MM.1S (cell line): Measurements from ENCODE around the gene GCLC.
"Not testable (repeated sequence)": the region's sequence is repeated elsewhere in the genome, so short reads cannot be mapped to it uniquely, and the experiment has no call there.

Source experiments
- DNase-seq: peaks from one replicate; pipeline ENCODE4 v3.0.0-alpha.2; 2015
- H2AFZ ChIP-seq: fragments of 300-600 bp; sonication (generic); 2 replicates; pipeline ENCODE4 v1.6.0; 2016; ENCODE audit warnings: antibody characterized with exemption, low read length
- H3F3A ChIP-seq: fragments of 300-600 bp; sonication (generic); 2 replicates; pipeline ENCODE4 v1.6.1; 2016; ENCODE audit warnings: mild to moderate bottlenecking, antibody characterized with exemption, low read length, moderate library complexity, mixed read lengths; ENCODE audit not compliant: insufficient read depth
- H3K27ac ChIP-seq: fragments of 300-600 bp; sonication (generic); 2 replicates; pipeline ENCODE4 v1.5.1; 2016; ENCODE audit warnings: mild to moderate bottlenecking, low read length
- H3K27me3 ChIP-seq: fragments of 300-600 bp; sonication (generic); replicated peaks from 2 replicates; pipeline ENCODE4 v1.6.0; 2016; ENCODE audit warnings: low read length; ENCODE audit not compliant: insufficient read depth
- H3K36me3 ChIP-seq: fragments of 300-600 bp; sonication (generic); replicated peaks from 2 replicates; pipeline ENCODE4 v1.6.1; 2016; ENCODE audit warnings: mild to moderate bottlenecking, low read length, mixed read lengths; ENCODE audit not compliant: insufficient read depth
- H3K4me1 ChIP-seq: fragments of 300-600 bp; sonication (generic); 2 replicates; pipeline ENCODE4 v1.6.1; 2016; ENCODE audit warnings: low read length, mixed read lengths
- H3K4me2 ChIP-seq: fragments of 300-600 bp; sonication (generic); 2 replicates; pipeline ENCODE4 v1.6.0; 2016; ENCODE audit warnings: low read depth, low read length
- H3K4me3 ChIP-seq: fragments of 300-600 bp; sonication (generic); 2 replicates; pipeline ENCODE4 v1.5.1; 2016; ENCODE audit warnings: low read length, mixed read lengths
- H3K79me2 ChIP-seq: fragments of 300-600 bp; sonication (generic); 2 replicates; pipeline ENCODE4 v1.6.1; 2016; ENCODE audit warnings: mixed run types, low read length, mixed read lengths
- H3K9ac ChIP-seq: fragments of 300-600 bp; sonication (generic); 2 replicates; pipeline ENCODE4 v1.6.1; 2016; ENCODE audit warnings: low read length, mixed read lengths
- H3K9me2 ChIP-seq: fragments of 300-600 bp; sonication (generic); replicated peaks from 2 replicates; pipeline ENCODE4 v1.6.1; 2016; ENCODE audit warnings: mild to moderate bottlenecking, low read length, mixed read lengths; ENCODE audit not compliant: insufficient read depth
- H3K9me3 ChIP-seq: fragments of 300-600 bp; sonication (generic); replicated peaks from 2 replicates; pipeline ENCODE4 v1.6.1; 2016; ENCODE audit warnings: mild to moderate bottlenecking, low read length, mixed read lengths; ENCODE audit not compliant: insufficient read depth
- H4K20me1 ChIP-seq: fragments of 300-600 bp; sonication (generic); 2 replicates; pipeline ENCODE4 v1.6.1; 2016; ENCODE audit warnings: mild to moderate bottlenecking, low read length, moderate library complexity, mixed read lengths; ENCODE audit not compliant: insufficient read depth
- EZH2 ChIP-seq: fragments of 300-600 bp; sonication (generic); optimal IDR thresholded peaks from 2 replicates; pipeline ENCODE3; 2017; ENCODE audit warnings: low read depth, mild to moderate bottlenecking, antibody characterized with exemption, low read length, mixed read lengths
- EZH2phosphoT487 ChIP-seq: fragments of 300-600 bp; sonication (generic); IDR thresholded peaks from 2 replicates; pipeline ENCODE4 v1.6.1; 2018; ENCODE audit warnings: antibody characterized with exemption, low read length
- TF ChIP-seq, protein P1 (sequence below): fragments of 300-600 bp; sonication (generic); IDR thresholded peaks from 2 replicates; pipeline ENCODE4 v1.5.1; 2016; ENCODE audit warnings: antibody characterized with exemption, low read length, mixed read lengths

The GCLC gene

DNA sequence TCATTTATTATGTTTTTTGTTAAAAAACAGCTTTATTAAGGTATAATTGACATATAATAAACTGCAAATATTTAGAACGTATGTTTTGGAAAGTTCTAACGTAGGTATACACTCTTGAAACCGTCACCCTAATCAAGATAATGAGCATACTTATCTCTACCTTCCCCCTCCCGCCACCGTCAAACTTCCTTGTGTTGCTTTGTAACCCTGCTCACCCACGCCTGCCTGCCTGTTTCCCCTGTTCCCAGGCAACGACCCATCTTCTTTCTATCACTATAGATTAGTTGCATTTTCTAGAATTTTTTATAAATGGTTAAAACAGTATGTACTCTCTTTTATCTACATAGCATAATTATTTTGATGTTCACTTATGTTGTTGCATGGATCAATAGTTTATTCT is 33.5 kb upstream of the GCLC start:
- Histone ChIP-seq H4K20me1 (no peaks in the 10 kb centered on the region), H3K4me3 (no peak overlapping the region), H3K9me3 (no peaks in the 10 kb centered on the region), H3K27me3 (no peaks in the 10 kb centered on the region), H3K9me2 (no peaks in the 10 kb centered on the region), H3K9ac (no peak overlapping the region), H3K36me3 (no peaks in the 10 kb centered on the region), H3K27ac (no peak overlapping the region), H2AFZ (no peak overlapping the region), H3K4me2 (no peak overlapping the region), H3K4me1 (no peaks in the 10 kb centered on the region), H3K79me2 (no peaks in the 10 kb centered on the region), H3F3A (no peaks in the 10 kb centered on the region)
- DNase-seq = no peak
- TF ChIP-seq EZH2phosphoT487 (no peak), EZH2 (no peak)
- TF ChIP-seq, protein P1, sequence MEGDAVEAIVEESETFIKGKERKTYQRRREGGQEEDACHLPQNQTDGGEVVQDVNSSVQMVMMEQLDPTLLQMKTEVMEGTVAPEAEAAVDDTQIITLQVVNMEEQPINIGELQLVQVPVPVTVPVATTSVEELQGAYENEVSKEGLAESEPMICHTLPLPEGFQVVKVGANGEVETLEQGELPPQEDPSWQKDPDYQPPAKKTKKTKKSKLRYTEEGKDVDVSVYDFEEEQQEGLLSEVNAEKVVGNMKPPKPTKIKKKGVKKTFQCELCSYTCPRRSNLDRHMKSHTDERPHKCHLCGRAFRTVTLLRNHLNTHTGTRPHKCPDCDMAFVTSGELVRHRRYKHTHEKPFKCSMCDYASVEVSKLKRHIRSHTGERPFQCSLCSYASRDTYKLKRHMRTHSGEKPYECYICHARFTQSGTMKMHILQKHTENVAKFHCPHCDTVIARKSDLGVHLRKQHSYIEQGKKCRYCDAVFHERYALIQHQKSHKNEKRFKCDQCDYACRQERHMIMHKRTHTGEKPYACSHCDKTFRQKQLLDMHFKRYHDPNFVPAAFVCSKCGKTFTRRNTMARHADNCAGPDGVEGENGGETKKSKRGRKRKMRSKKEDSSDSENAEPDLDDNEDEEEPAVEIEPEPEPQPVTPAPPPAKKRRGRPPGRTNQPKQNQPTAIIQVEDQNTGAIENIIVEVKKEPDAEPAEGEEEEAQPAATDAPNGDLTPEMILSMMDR = no peak

DNA sequence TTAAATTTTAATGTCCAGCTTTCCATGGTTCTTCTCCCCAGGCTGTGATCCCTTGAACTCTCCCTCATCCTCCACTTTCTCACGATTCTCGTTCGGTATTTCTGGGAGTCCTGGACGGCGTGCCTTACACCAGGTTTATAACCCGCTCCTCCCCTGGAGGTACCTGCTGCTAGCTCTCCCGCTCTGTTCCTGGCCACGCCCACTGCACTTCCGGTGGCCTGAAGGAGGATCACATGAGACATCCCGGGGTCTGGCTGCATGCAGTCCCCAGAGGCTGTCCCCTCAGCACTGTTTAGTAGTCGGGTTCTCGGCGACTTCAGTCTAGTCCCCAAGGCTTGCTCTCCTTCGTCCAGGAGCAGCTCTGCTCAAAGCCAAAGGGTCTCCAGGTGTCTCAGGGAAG is 28.4 kb upstream of the GCLC start:
- Histone ChIP-seq H3K27ac (no peak overlapping the region), H3K4me2 (no peak overlapping the region), H3K9me3 (no peaks in the 10 kb centered on the region), H3K27me3 (no peaks in the 10 kb centered on the region), H3K79me2 (no peaks in the 10 kb centered on the region), H3F3A (no peaks in the 10 kb centered on the region), H3K4me1 (no peaks in the 10 kb centered on the region), H4K20me1 (no peaks in the 10 kb centered on the region), H3K9me2 (no peaks in the 10 kb centered on the region), H3K9ac (no peak overlapping the region), H3K4me3 (no peak overlapping the region), H3K36me3 (no peaks in the 10 kb centered on the region), H2AFZ (no peak overlapping the region)
- DNase-seq = no peak
- TF ChIP-seq EZH2 = no peak
- TF ChIP-seq EZH2phosphoT487 = no peak
- TF ChIP-seq, protein P1 = no peak

DNA sequence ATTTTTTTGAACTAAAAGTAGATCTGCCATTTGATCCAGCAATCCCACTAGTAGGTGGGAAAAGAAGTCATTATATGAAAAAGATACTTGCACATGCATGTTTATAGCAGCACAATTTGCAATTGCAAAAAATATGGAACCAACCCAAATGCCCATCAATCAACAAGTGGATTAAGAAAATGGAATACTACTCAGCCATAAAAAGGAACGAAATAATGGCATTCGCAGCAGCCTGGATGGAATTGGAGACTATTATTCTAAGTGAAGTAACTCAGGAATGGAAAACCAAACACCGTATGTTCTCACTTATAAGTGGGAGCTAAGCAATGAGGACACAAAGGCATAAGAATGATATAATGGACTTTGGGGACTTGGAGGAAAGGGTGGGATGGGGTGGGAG is 27.5 kb upstream of the GCLC start:
- H4K20me1 ChIP-seq, H2AFZ ChIP-seq, H3K9me2 ChIP-seq, H3K27me3 ChIP-seq, H3K27ac ChIP-seq, DNase-seq, H3K9me3 ChIP-seq, H3K4me2 ChIP-seq, H3K9ac ChIP-seq, H3K79me2 ChIP-seq, H3K4me1 ChIP-seq, H3F3A ChIP-seq, H3K4me3 ChIP-seq, H3K36me3 ChIP-seq: not testable (repeated sequence)

DNA sequence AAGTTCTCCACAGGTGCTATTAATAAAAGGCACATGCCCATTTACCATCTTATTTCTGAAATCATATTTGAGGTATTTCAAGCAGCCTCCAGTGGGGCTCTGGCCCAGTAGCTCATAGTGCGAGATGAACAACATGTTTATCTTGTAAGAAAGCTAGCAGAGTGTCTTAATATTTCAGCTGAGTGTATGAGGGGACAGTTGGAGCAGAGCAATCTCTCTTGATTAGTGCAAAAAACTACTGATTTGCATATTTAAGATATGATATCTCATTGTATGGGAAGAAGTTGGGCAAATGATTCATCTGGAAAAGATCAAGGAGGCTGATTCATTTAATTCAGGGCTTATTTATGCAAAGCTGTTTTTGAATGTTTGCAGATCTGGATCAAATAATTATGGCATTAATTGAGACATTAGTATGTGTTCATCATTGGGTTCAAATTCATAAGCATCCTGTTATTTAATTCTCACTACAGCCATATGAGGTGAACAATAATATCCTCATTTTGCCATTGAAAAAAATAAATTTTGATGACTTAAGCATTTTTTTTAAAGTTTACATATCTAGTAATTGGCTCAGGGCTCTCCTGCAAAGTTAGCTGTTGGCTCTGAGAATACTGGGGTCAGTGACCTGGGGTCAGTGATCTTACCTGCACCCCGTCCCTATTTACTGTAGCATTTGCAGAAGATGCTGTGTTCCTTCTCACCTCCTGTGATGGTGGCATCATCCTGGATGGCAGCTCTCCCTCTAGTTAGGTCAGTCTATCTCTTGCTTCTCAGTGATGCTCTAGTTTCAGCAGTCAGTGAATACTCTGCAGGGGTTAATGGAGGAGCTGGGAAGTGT is 24.1 kb upstream of the GCLC start:
- H4K20me1 ChIP-seq = no peaks in the 10 kb centered on the region

More for the DNA sequence above, 24.1 kb upstream of the GCLC start:
- TF ChIP-seq EZH2phosphoT487 (no peak), EZH2 (no peak)
- TF ChIP-seq, protein P1 = no peak
- no peaks in the 10 kb centered on the region for H3K79me2 ChIP-seq
- no peaks in the 10 kb centered on the region for H3F3A ChIP-seq
- H3K27ac ChIP-seq = no peak overlapping the region
- H3K9ac ChIP-seq = no peak overlapping the region
- H3K27me3 ChIP-seq = no peaks in the 10 kb centered on the region
- no peaks in the 10 kb centered on the region for H3K4me1 ChIP-seq
- no peak overlapping the region for H3K4me2 ChIP-seq
- H3K9me3 ChIP-seq = no peaks in the 10 kb centered on the region
- H3K9me2 ChIP-seq = no peaks in the 10 kb centered on the region
- no peak for DNase-seq
- H2AFZ ChIP-seq = no peak overlapping the region
- H3K4me3 ChIP-seq = no peak overlapping the region
- H3K36me3 ChIP-seq = no peaks in the 10 kb centered on the region
